ENCODE results near the gene RLBP1.

The RLBP1 gene

DNA sequence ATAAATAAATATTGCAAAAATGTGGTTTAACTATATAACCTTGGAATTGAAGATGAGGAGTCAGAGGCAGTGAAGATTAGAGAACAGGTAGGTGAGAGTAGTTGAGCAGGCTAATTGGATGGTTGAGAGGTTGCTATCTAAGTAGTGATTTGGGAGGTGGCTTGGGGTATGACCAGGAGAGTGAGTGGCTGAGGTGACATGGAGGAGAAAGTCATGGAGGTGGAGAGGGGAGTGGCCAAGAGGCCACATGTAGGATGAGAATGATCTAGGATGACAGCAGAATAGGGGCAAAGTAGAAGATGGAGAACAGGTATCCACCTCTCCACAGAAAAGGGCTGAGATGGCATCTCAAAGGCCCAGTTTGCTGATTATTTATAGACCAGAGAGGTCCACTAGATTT, 10.5 kb upstream of the RLBP1 start:
- H2AFZ ChIP-seq (ENCODE audit: low read depth, low read length): no peak overlapping the region
- ATAC-seq (ENCODE audit: insufficient read depth, low read depth): no peak
- no peak overlapping the region for H3K4me2 ChIP-seq (ENCODE audit: insufficient read depth, low read length)
- H3K9ac ChIP-seq (ENCODE audit: low read depth, low read length): no peak overlapping the region
- DNase-seq: no peak
- TF ChIP-seq, protein P1, sequence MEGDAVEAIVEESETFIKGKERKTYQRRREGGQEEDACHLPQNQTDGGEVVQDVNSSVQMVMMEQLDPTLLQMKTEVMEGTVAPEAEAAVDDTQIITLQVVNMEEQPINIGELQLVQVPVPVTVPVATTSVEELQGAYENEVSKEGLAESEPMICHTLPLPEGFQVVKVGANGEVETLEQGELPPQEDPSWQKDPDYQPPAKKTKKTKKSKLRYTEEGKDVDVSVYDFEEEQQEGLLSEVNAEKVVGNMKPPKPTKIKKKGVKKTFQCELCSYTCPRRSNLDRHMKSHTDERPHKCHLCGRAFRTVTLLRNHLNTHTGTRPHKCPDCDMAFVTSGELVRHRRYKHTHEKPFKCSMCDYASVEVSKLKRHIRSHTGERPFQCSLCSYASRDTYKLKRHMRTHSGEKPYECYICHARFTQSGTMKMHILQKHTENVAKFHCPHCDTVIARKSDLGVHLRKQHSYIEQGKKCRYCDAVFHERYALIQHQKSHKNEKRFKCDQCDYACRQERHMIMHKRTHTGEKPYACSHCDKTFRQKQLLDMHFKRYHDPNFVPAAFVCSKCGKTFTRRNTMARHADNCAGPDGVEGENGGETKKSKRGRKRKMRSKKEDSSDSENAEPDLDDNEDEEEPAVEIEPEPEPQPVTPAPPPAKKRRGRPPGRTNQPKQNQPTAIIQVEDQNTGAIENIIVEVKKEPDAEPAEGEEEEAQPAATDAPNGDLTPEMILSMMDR (IDR thresholded peaks at IDR 0.05; ENCODE audit: borderline replicate concordance, extremely low read depth, low read length, poor library complexity, severe bottlenecking): no peak
- no peaks in the 10 kb centered on the region for H3K27me3 ChIP-seq (ENCODE audit: insufficient read depth, low read length, poor library complexity)
- no peak overlapping the region for H3K27ac ChIP-seq (ENCODE audit: low read length)
- H3K36me3 ChIP-seq (ENCODE audit: insufficient read depth, low read length): no peaks in the 10 kb centered on the region
- H3K79me2 ChIP-seq (ENCODE audit: insufficient read depth, low read length): no peaks in the 10 kb centered on the region
- no peak overlapping the region for H3K4me3 ChIP-seq (ENCODE audit: low read depth in 1 of 2, low read length in 2 of 2)
- H3K9me3 ChIP-seq (ENCODE audit: insufficient read depth, low read length, severe bottlenecking): no peaks in the 10 kb centered on the region
- H3K4me1 ChIP-seq (ENCODE audit: insufficient read depth, low read length): no peaks in the 10 kb centered on the region
- H4K20me1 ChIP-seq (ENCODE audit: insufficient read depth, low read length): no peaks in the 10 kb centered on the region

DNA sequence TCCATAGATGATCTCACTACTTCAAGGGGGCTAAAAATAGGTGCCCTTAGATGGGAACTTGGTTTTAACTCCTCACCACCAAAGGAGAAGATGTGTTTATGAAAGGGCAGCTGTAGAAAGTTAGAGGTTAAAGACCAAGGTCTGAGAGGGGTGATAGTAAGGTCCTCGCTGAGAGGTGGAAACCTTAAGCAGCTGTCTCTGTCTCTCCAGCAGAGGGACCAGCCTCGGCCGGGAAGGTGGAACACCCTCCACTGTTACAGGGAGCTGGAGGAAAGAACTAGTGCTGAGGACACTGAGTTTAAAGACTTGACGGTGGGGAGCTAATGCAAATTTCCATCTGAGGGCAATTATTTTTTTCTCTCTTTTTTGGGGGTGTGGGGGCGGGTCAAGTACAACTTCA, 8.9 kb upstream of the RLBP1 start:
- no peaks in the 10 kb centered on the region for H3K79me2 ChIP-seq (ENCODE audit: insufficient read depth, low read length)
- no peak overlapping the region for H2AFZ ChIP-seq (ENCODE audit: low read depth, low read length)
- H3K36me3 ChIP-seq (ENCODE audit: insufficient read depth, low read length): no peaks in the 10 kb centered on the region
- TF ChIP-seq, protein P1 (IDR thresholded peaks at IDR 0.05; ENCODE audit: borderline replicate concordance, extremely low read depth, low read length, poor library complexity, severe bottlenecking): no peak
- no peak for TF ChIP-seq EZH2 (IDR thresholded peaks at IDR 0.05; ENCODE audit: borderline replicate concordance, low read depth, low read length, severe bottlenecking)
- no peak overlapping the region for H3K9ac ChIP-seq (ENCODE audit: low read depth, low read length)
- no peaks in the 10 kb centered on the region for H3K4me1 ChIP-seq (ENCODE audit: insufficient read depth, low read length)
- DNase-seq (no peak), ATAC-seq (ENCODE audit: insufficient read depth, low read depth) (no peak)
- H3K4me3 ChIP-seq (ENCODE audit: low read depth in 1 of 2, low read length in 2 of 2): no peak overlapping the region
- H3K9me3 ChIP-seq (ENCODE audit: insufficient read depth, low read length, severe bottlenecking): no peaks in the 10 kb centered on the region
- H4K20me1 ChIP-seq (ENCODE audit: insufficient read depth, low read length): no peaks in the 10 kb centered on the region
- no peak overlapping the region for H3K4me2 ChIP-seq (ENCODE audit: insufficient read depth, low read length)
- no peak overlapping the region for H3K27ac ChIP-seq (ENCODE audit: low read length)
- H3K27me3 ChIP-seq (ENCODE audit: insufficient read depth, low read length, poor library complexity): no peaks in the 10 kb centered on the region

DNA sequence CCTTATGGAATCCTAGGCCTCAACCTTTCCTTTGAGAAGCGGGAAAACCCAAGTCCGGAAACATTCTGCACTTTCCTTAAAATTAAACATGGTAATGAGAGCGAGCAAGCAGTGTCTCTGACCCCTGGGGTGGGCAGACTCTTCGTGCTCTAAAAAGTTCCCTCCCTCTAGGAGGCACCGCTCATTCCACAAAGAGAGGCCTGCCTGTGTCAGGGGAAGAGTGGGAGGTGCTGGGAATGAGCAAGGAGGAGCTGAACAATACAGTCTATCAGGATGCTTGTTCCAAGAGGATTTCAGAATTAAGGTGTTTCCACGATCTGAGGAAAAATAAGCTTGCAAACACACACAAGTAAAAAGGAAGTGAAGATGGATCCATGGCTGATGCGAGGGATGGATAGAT, 6.0 kb upstream of the RLBP1 start:
- H3K4me2 ChIP-seq (ENCODE audit: insufficient read depth, low read length): no peak overlapping the region
- H3K79me2 ChIP-seq (ENCODE audit: insufficient read depth, low read length): no peaks in the 10 kb centered on the region
- DNase-seq (no peak), ATAC-seq (ENCODE audit: insufficient read depth, low read depth) (no peak)
- no peak overlapping the region for H2AFZ ChIP-seq (ENCODE audit: low read depth, low read length)
- no peak overlapping the region for H3K4me3 ChIP-seq (ENCODE audit: low read depth in 1 of 2, low read length in 2 of 2)
- no peaks in the 10 kb centered on the region for H3K36me3 ChIP-seq (ENCODE audit: insufficient read depth, low read length)
- H4K20me1 ChIP-seq (ENCODE audit: insufficient read depth, low read length): no peaks in the 10 kb centered on the region
- H3K9me3 ChIP-seq (ENCODE audit: insufficient read depth, low read length, severe bottlenecking): no peaks in the 10 kb centered on the region
- TF ChIP-seq, protein P1 (IDR thresholded peaks at IDR 0.05; ENCODE audit: borderline replicate concordance, extremely low read depth, low read length, poor library complexity, severe bottlenecking): no peak
- no peak for TF ChIP-seq EZH2 (IDR thresholded peaks at IDR 0.05; ENCODE audit: borderline replicate concordance, low read depth, low read length, severe bottlenecking)
- H3K9ac ChIP-seq (ENCODE audit: low read depth, low read length): no peak overlapping the region
- H3K27ac ChIP-seq (ENCODE audit: low read length): no peak overlapping the region
- no peaks in the 10 kb centered on the region for H3K27me3 ChIP-seq (ENCODE audit: insufficient read depth, low read length, poor library complexity)
- H3K4me1 ChIP-seq (ENCODE audit: insufficient read depth, low read length): no peaks in the 10 kb centered on the region
